GM18498 (cell line): Measurements from ENCODE around the gene DRGX.

ENCODE experiments used
- ATAC-seq: cut with Tn5 transposase; IDR thresholded peaks from one replicate; pipeline ENCODE4 v1.9.1; 2021; ENCODE audit warnings: mild to moderate bottlenecking, moderate library complexity; ENCODE audit not compliant: unreplicated experiment

The DRGX gene

GRCh38 chr10:49408519-49409306 lies 12.8 kb upstream of the DRGX start:
- ATAC-seq, result no peak

DNA sequence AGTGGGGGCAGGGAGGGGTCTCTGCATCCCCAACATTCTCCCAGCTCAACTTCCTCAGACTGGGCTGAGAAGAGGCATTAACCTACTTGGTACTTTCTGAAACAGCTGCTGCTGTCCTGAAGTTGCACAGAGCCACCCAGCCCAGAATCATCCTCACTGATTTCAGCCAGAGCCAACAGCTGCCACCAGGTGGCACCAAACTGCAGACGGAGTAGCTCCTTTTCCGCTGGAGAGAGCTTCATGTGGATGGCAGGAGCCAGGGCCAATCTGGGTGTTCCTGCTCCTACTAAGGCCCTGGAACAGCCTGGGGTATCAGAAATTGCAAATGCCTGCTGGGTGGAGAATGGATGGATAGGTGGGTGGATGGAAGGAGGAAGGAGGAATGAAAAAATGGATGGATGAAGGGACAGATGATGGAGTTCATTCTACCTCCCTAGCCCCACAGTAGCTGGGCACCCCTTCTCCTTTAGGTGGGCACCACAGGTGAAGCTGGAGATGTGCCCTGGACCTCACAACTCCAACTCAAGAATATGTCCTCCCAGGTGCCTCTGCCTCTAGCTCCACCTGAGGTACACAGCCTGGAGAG lies 11.8 kb upstream of the DRGX start:
- ATAC-seq, result peak; percentile 63

DNA sequence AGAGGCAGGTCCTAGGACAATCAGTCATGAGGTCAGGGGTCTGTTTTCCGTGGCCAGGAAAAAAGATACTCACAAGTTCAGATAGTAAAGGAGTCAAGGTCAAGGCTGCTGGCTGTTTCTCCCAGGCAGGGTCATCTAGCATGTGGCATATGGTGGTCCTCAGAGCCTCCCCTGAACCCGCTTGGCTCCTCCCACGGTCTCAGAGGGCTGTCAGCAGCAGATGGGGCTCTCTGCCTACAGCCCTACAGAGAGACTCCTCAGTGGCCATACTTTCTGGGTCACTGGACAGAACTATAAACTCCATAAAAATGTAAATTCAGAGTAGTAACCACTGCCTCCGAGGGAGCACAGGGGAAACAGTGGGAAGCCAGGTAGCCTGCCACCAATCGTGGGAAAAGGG lies 11.3 kb upstream of the DRGX start:
- no peak for ATAC-seq

- ATAC-seq, result no peak
These were observed 8.5 kb upstream of the DRGX start for GRCh38 chr10:49404321-49404878.

- ATAC-seq, result no peak
These were observed 7.5 kb upstream of the DRGX start for GRCh38 chr10:49403363-49403762.

- no peak for ATAC-seq
These were observed 4.5 kb upstream of the DRGX start for GRCh38 chr10:49400365-49400764.

DNA sequence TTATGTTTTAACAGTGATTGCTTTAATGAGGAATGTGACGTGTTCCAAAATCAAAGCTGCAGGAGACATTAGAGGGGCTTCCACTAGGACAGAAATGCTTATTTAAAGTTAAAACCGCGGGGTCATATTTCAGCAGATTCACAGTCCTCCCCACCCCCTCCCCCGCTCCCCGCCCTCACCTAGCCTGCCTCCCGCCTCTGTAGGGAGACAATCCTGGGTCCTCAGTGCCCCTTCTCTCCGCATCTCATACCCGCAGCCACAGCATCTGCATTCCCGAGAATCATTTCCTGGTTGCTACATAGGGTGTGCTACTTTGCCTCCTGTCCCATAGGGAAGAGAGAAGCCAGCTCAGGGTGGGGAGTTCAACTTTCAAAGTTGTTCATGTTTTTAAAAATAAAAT lies 3.1 kb upstream of the DRGX start:
- no peak for ATAC-seq

- peak; percentile 86 for ATAC-seq
These were observed 2.3 kb upstream of the DRGX start for GRCh38 chr10:49398000-49398861.

DNA sequence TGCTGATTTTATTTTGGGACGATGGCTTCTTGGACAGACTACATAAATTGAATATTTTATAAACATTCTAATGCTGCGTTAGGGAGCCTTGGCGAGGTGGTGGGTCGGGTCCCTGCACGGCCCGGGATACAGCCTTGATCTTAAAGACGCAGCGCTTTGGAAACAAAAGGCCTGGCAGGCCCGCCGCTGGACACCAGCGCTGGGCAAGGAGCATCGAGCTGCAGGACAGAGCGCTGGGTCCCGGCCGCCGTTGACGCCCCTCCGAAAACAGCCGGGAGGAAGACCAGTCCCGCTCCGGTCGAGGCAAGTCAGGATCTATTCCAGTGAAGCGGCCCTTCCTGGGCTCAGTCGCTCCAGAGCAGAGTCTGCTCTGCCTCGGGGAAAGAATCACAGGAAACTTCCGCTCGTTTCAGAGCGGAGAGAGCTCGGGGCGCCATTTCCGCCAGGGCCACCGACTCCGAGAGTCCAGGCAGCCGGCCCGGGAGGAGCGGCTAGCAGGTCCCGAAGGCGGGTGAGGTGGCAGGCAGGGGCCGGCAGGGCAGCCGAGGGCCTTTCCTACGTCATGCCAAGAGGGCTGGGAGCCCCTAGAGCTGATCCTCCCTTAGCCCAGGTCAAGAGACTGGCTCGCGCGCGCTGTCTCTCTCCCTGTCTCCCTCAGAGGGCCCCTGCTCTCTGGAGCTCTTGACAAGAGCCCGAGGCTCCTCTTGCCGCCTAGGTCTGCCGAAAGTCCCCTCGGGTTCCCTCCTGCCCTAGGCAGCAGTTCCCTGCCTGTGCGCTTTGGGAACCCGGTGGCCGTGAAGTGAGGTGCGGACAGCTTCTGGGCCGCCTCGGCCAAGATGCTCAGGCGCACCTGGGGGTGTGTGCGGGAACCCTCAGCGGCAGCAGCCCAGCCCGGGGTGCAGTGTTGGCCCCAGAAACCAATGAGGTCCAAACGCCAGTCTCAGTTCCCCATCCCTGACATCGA lies 1.4 kb upstream of the DRGX start:
- ATAC-seq, result peak; percentile 23

DNA sequence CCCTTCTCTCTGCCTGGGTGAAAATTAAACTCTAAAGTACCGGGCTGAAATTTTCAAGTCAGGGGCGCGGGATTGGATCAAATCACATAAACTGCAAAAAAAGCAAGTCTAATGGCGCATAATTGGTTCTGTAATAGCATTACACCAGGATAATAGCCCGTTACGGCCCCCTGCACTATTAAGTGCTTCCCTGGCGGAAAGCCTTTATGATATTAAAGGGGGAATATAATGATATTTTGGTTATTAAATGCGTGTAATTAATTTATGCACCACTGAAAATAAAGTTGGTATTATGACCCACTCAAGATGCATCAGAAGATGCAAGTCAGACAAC lies 744 bp upstream of the DRGX start:
- ATAC-seq, result no peak

- no peak for ATAC-seq
These were observed 752 bp downstream of the DRGX start for GRCh38 chr10:49394933-49395740.

GRCh38 chr10:49393757-49394156 lies 2.1 kb downstream of the DRGX start:
- ATAC-seq, result no peak

DNA sequence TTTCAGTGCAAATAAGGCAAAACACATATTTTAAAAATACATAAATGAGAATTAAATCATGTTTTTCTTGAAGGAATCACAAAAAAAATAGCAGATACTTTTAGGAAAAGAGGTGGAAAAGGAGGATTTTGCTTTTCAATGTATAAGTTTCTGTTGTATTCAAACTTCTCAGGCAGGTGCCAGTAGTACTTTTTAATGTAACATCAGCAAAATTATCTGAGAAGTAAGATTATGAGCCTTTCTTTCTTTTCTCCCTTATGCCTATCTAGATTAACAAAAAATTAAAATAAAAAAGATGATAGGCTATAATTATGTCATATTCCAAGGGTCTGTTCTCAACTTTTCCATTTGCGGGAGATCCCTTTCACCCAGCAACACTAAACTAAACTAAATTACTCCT lies 2.6 kb downstream of the DRGX start:
- ATAC-seq, result no peak

GRCh38 chr10:49389361-49389933 lies 6.4 kb downstream of the DRGX start:
- ATAC-seq, result no peak

- no peak for ATAC-seq
These were observed 7.7 kb downstream of the DRGX start for GRCh38 chr10:49388161-49388560.

DNA sequence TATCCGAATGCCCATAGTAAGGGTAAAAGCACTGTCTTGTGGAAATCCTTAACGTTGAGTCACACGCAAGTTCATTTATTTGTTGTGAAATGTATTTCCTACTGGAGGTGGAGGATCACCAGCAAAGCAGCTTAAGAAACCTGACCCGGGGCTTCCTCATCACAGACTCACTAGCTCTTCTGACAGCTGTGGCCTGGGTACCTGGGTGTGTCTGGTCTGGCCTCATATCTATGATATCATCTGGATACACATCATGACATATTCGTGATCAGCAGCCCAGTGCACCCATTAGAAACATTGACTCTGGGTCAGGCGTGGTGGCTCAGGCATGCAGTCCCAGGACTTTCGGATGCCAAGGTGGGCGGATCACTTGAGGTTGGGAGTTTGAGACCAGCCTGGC lies 8.8 kb downstream of the DRGX start:
- ATAC-seq, result no peak

- ATAC-seq, result no peak
These were observed 9.7 kb downstream of the DRGX start for GRCh38 chr10:49385939-49386922.
